SK-N-SH (cell line): ENCODE data around the gene TMEM140. TPM values are rescaled to one million over a fixed set of nuclear protein-coding genes. Genes with fewer than 3 reads are reported as not detected.

Source experiments
- CTCF ChIA-PET: fragments of 300-600, 350-600 bp; formaldehyde crosslinking; extraction: SDS; loops from one replicate; lab custom pipeline; 2021; lab: Yijun Ruan, JAX
- POLR2A ChIA-PET: fragments of 350-600 bp; sonication (Branson Sonifier 250); formaldehyde crosslinking; extraction: SDS; loops from one replicate; lab custom pipeline; 2020; ENCODE audit warnings: antibody characterized with exemption, inconsistent platforms; lab: Yijun Ruan, JAX
- DNase-seq: peaks from one replicate; pipeline ENCODE4 v3.0.0; 2012
- H2AFZ ChIP-seq: fragments of 200-600 bp; sonication (generic); 2 replicates; pipeline ENCODE4 v1.8.1; 2016; ENCODE audit warnings: antibody characterized with exemption, mild to moderate bottlenecking, low read depth
- H3F3A ChIP-seq: fragments of 200-600 bp; sonication (generic); replicated peaks from 2 replicates; pipeline ENCODE3; 2016; ENCODE audit warnings: antibody characterized with exemption, mild to moderate bottlenecking; ENCODE audit not compliant: insufficient read depth
- H3K27ac ChIP-seq, 2 experiments: fragments of 200-500 bp in 1 of 2; fragments of 200-600 bp in 1 of 2; sonication (Bioruptor generic) in 1 of 2; sonication (generic), shearing (Covaris generic) in 1 of 2; 2 replicates each; pipeline versions ENCODE4 v1.5.1 to v1.6.1; 2014 to 2016; ENCODE audit warnings: low read depth in 2 of 2, inconsistent platforms in 1 of 2, low read length in 1 of 2, mild to moderate bottlenecking in 1 of 2, mixed read lengths in 1 of 2
- H3K27me3 ChIP-seq: fragments of 200-600 bp; sonication (generic), shearing (Covaris generic); 2 replicates; pipeline ENCODE4 v1.6.1; 2016; ENCODE audit warnings: mixed run types; ENCODE audit not compliant: insufficient read depth
- H3K36me3 ChIP-seq, 2 experiments: fragments of 200-500 bp in 1 of 2; fragments of 200-600 bp in 1 of 2; sonication (Bioruptor generic) in 1 of 2; sonication (generic) in 1 of 2; replicated peaks in 1 of 2; 2 replicates each; pipeline versions ENCODE3 to v1.5.1; 2014 to 2016; ENCODE audit warnings: low read length in 1 of 2, mild to moderate bottlenecking in 1 of 2; ENCODE audit not compliant: insufficient read depth in 2 of 2, control insufficient read depth in 1 of 2
- H3K4me1 ChIP-seq, 2 experiments: fragments of 200-500 bp in 1 of 2; fragments of 200-600 bp in 1 of 2; sonication (Bioruptor generic) in 1 of 2; sonication (generic), shearing (Covaris generic) in 1 of 2; 2 replicates each; pipeline versions ENCODE4 v1.5.1 to v1.6.1; 2014 to 2016; ENCODE audit warnings: low read depth in 1 of 2, low read length in 1 of 2, mixed run types in 1 of 2; ENCODE audit not compliant: insufficient read depth in 2 of 2, control insufficient read depth in 1 of 2
- H3K4me2 ChIP-seq: fragments of 200-600 bp; sonication (generic), shearing (Covaris generic); 2 replicates; pipeline ENCODE4 v1.6.1; 2017; ENCODE audit warnings: mixed run types
- H3K4me3 ChIP-seq, 2 experiments: fragments of 200-500 bp in 1 of 2; fragments of 200-600 bp in 1 of 2; sonication (Bioruptor generic) in 1 of 2; sonication (generic), shearing (Covaris generic) in 1 of 2; 2 replicates each; pipeline versions ENCODE4 v1.5.1 to v1.8.1; 2014 to 2016; ENCODE audit warnings: low read depth in 2 of 2, inconsistent platforms in 1 of 2, low read length in 1 of 2, mild to moderate bottlenecking in 1 of 2, mixed read lengths in 1 of 2, moderate library complexity in 1 of 2
- H3K79me2 ChIP-seq: fragments of 200-600 bp; sonication (generic); 2 replicates; pipeline ENCODE4 v1.8.1; 2017; ENCODE audit warnings: mild to moderate bottlenecking; ENCODE audit not compliant: insufficient read depth
- H3K9ac ChIP-seq: fragments of 200-600 bp; sonication (generic); 2 replicates; pipeline ENCODE4 v1.6.1; 2017; ENCODE audit warnings: mixed run types
- H3K9me2 ChIP-seq: fragments of 200-600 bp; sonication (generic); 2 replicates; pipeline ENCODE4 v1.6.1; 2017; ENCODE audit warnings: mixed run types
- H3K9me3 ChIP-seq: fragments of 200-600 bp; sonication (generic); 2 replicates; pipeline ENCODE4 v1.6.1; 2017; ENCODE audit warnings: mixed run types, mild to moderate bottlenecking, moderate library complexity
- H4K20me1 ChIP-seq: fragments of 200-600 bp; sonication (generic); 2 replicates; pipeline ENCODE4 v1.6.1; 2017; ENCODE audit warnings: mild to moderate bottlenecking, mixed run types; ENCODE audit not compliant: insufficient read depth
- EP300 ChIP-seq, 2 experiments: IDR thresholded peaks; 2 replicates each; pipeline versions ENCODE4 v1.4.0 to v1.6.1; 2012; ENCODE audit warnings: borderline replicate concordance in 1 of 2, low read depth in 1 of 2, low read length in 1 of 2
- EZH2phosphoT487 ChIP-seq: fragments of 200-600 bp; sonication (generic); IDR thresholded peaks from 2 replicates; pipeline ENCODE4 v1.6.1; 2017; ENCODE audit warnings: low read depth, mixed run types, mild to moderate bottlenecking, antibody characterized with exemption, moderate library complexity, borderline replicate concordance
- FOSL2 ChIP-seq: IDR thresholded peaks from 2 replicates; pipeline ENCODE4 v1.4.0; 2012; ENCODE audit warnings: low read depth, mild to moderate bottlenecking, moderate library complexity, borderline replicate concordance
- FOXM1 ChIP-seq: IDR thresholded peaks from 2 replicates; pipeline ENCODE4 v1.4.0; 2012; ENCODE audit warnings: low read depth, mild to moderate bottlenecking
- JUND ChIP-seq: IDR thresholded peaks from 2 replicates; pipeline ENCODE4 v1.4.0; 2012
- MXI1 ChIP-seq: IDR thresholded peaks from 2 replicates; pipeline ENCODE4 v1.6.1; 2012; ENCODE audit warnings: mild to moderate bottlenecking, low read depth, low read length, improper control_type of control experiment
- NFIC ChIP-seq: IDR thresholded peaks from 2 replicates; pipeline ENCODE4 v1.4.0; 2012; ENCODE audit warnings: borderline replicate concordance
- POLR2AphosphoS5 ChIP-seq: IDR thresholded peaks from 2 replicates; pipeline ENCODE4 v1.6.1; 2012; ENCODE audit warnings: low read depth, low read length
- RAD21 ChIP-seq: IDR thresholded peaks from 2 replicates; pipeline ENCODE4 v1.6.1; 2012; ENCODE audit warnings: mild to moderate bottlenecking, low read length
- RCOR1 ChIP-seq: fragments of 150-350 bp; IDR thresholded peaks from 2 replicates; pipeline ENCODE4 v1.6.1; 2017; ENCODE audit warnings: antibody characterized with exemption, low read length
- RFX5 ChIP-seq: IDR thresholded peaks from 2 replicates; pipeline ENCODE4 v1.6.1; 2012; ENCODE audit warnings: mild to moderate bottlenecking, improper control_type of control experiment, low read length
- RXRA ChIP-seq: IDR thresholded peaks from 2 replicates; pipeline ENCODE4 v1.4.0; 2012; ENCODE audit warnings: low read depth, mild to moderate bottlenecking, borderline replicate concordance
- SIN3A ChIP-seq: IDR thresholded peaks from 2 replicates; pipeline ENCODE4 v1.6.1; 2012; ENCODE audit warnings: low read depth, mild to moderate bottlenecking, low read length, moderate library complexity, borderline replicate concordance
- SMC3 ChIP-seq: IDR thresholded peaks from 2 replicates; pipeline ENCODE4 v1.6.1; 2012; ENCODE audit warnings: low read depth, low read length, improper control_type of control experiment
- TAF1 ChIP-seq: IDR thresholded peaks from 2 replicates; pipeline ENCODE4 v1.6.1; 2012; ENCODE audit warnings: low read depth, mild to moderate bottlenecking, low read length, moderate library complexity, borderline replicate concordance
- TCF12 ChIP-seq: IDR thresholded peaks from 2 replicates; pipeline ENCODE4 v1.4.0; 2012
- WGBS: methylation state at CpG from one replicate; pipeline ENCODE4 v1.1.6; 2017; ENCODE audit warnings: low lambda C conversion rate; 5-methylcytosine and 5-hydroxymethylcytosine counted together
- polyA plus RNA-seq, 3 experiments: library from polyadenylated mRNA; depleted of rRNA; stranded (reverse); fragments of >200 nt; gene quantifications; 2 replicates each; pipeline ENCODE4 v1.2.3, GENCODE V29; 2012
- TF ChIP-seq, protein P1 (sequence below): IDR thresholded peaks from 2 replicates; pipeline ENCODE4 v1.4.0; 2012; ENCODE audit warnings: low read depth, borderline replicate concordance
- TF ChIP-seq, protein P2 (sequence below): IDR thresholded peaks from 2 replicates; pipeline ENCODE4 v1.4.0; 2012; ENCODE audit warnings: low read depth
- TF ChIP-seq, protein P3 (sequence below): fragments of 150-350 bp; IDR thresholded peaks from 2 replicates; pipeline ENCODE4 v1.6.1; 2017; ENCODE audit warnings: antibody characterized with exemption, low read length, low read depth, borderline replicate concordance
- TF ChIP-seq, protein P4 (sequence below): IDR thresholded peaks from 2 replicates; pipeline ENCODE4; 2012

Gene TMEM140
- polyA plus RNA-seq, 1 of the 3 experiments (the other 2 are of a cell fraction) = 0.12 TPM

DNA sequence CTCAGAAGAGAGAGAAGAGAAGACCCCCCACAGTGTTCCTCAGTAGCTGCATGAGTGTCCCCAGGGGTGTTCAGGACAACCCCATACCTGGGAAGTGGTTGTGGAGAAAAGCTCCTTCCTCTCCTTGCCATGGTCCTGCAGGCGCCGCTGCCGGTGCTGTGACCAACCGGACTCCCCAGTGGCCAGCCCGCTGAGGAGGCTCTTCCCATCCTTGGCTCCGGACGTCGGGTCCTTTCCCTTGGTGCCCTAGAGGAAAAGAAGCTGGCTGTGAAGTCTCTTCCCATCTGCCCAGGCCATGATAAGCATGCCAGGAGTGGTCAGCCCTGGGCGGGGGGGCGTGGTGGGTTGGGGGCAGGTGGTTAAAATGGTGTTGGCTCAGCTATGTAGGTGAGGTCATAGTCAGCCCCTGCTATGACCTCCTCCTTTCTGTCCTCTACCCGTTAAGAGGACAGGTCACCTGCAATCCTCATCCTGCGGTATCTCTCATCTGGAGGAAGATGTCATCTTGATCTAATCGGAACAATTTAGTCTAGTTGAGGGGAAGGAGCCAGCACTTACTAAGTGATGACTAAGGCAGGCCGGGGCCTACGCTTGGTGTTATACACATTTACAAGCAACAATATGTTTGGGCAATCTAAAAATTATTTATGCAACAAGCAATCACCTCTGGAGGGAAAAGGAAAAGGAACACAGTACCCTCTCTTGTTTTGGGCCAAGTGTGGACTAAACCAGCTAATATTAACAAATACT lies 50.2 kb downstream of the TMEM140 start:
- H2AFZ ChIP-seq = no peak overlapping the region
- DNase-seq = no peak
- no peaks in the 10 kb centered on the region for H3K9me2 ChIP-seq
- peaks cover 0 to 53% of the 10 kb centered on the region in 2 experiments for H3K36me3 ChIP-seq
- 76% methylated on average over 12 of the region's 15 CpGs for WGBS
- TF ChIP-seq, protein P1, sequence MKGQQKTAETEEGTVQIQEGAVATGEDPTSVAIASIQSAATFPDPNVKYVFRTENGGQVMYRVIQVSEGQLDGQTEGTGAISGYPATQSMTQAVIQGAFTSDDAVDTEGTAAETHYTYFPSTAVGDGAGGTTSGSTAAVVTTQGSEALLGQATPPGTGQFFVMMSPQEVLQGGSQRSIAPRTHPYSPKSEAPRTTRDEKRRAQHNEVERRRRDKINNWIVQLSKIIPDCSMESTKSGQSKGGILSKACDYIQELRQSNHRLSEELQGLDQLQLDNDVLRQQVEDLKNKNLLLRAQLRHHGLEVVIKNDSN = no peak
- no peak for TF ChIP-seq RFX5
- no peak for TF ChIP-seq TAF1
- TF ChIP-seq RCOR1 = no peak
- TF ChIP-seq TCF12 = no peak
- TF ChIP-seq, protein P2, sequence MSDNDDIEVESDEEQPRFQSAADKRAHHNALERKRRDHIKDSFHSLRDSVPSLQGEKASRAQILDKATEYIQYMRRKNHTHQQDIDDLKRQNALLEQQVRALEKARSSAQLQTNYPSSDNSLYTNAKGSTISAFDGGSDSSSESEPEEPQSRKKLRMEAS = no peak
- TF ChIP-seq RAD21 = no peak
- no peak for TF ChIP-seq FOSL2
- TF ChIP-seq, protein P3, sequence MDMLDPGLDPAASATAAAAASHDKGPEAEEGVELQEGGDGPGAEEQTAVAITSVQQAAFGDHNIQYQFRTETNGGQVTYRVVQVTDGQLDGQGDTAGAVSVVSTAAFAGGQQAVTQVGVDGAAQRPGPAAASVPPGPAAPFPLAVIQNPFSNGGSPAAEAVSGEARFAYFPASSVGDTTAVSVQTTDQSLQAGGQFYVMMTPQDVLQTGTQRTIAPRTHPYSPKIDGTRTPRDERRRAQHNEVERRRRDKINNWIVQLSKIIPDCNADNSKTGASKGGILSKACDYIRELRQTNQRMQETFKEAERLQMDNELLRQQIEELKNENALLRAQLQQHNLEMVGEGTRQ = no peak
- TF ChIP-seq EP300 (IDR thresholded peaks at IDR 0.05; ENCODE audit: borderline replicate concordance in 1 of 2, low read depth in 1 of 2, low read length in 1 of 2) = no peak
- no peak for TF ChIP-seq MXI1
- no peak for TF ChIP-seq EZH2phosphoT487
- TF ChIP-seq NFIC = no peak
- TF ChIP-seq FOXM1 = no peak
- TF ChIP-seq, protein P4, sequence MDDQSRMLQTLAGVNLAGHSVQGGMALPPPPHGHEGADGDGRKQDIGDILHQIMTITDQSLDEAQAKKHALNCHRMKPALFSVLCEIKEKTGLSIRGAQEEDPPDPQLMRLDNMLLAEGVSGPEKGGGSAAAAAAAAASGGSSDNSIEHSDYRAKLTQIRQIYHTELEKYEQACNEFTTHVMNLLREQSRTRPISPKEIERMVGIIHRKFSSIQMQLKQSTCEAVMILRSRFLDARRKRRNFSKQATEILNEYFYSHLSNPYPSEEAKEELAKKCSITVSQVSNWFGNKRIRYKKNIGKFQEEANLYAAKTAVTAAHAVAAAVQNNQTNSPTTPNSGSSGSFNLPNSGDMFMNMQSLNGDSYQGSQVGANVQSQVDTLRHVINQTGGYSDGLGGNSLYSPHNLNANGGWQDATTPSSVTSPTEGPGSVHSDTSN = no peak
- TF ChIP-seq SIN3A = no peak
- no peak for TF ChIP-seq POLR2AphosphoS5
- no peak for TF ChIP-seq SMC3
- no peak for TF ChIP-seq JUND
- TF ChIP-seq RXRA = no peak
- TF ChIP-seq, all 33 proteins: peak for 0
- H3K27me3 ChIP-seq = no peaks in the 10 kb centered on the region
- no peak overlapping the region for H3K27ac ChIP-seq
- no peaks in the 10 kb centered on the region for H3F3A ChIP-seq
- no peaks in the 10 kb centered on the region for H4K20me1 ChIP-seq
- H3K4me2 ChIP-seq = no peak overlapping the region
- no peaks in the 10 kb centered on the region for H3K9me3 ChIP-seq
- CTCF ChIA-PET = interaction anchor here (0.7 to 2.3 kb wide), 5 partner anchors 11 to 255 kb away, joined by 3 to 8 read pairs (median 4); partner anchors contain the start of gene CYREN
- H3K9ac ChIP-seq = no peak overlapping the region
- H3K79me2 ChIP-seq = no peaks in the 10 kb centered on the region
- peaks cover 0 to 13% of the 10 kb centered on the region in 2 experiments; a peak in 2 of 4 replicates for H3K4me1 ChIP-seq
- POLR2A ChIA-PET = no interaction called here
- H3K4me3 ChIP-seq = no peak overlapping the region
